Embryonic facial prominence (tissue), 1 donor: ENCODE data around the gene SCYL2.
"Not testable (repeated sequence)": the region's sequence is repeated elsewhere in the genome, so short reads cannot be mapped to it uniquely, and the experiment has no call there.

Source experiments
- DNase-seq: peaks from one replicate; pipeline ENCODE4 v3.0.0-alpha.2; 2016; ENCODE audit errors: extremely low spot score

SCYL2 gene

DNA sequence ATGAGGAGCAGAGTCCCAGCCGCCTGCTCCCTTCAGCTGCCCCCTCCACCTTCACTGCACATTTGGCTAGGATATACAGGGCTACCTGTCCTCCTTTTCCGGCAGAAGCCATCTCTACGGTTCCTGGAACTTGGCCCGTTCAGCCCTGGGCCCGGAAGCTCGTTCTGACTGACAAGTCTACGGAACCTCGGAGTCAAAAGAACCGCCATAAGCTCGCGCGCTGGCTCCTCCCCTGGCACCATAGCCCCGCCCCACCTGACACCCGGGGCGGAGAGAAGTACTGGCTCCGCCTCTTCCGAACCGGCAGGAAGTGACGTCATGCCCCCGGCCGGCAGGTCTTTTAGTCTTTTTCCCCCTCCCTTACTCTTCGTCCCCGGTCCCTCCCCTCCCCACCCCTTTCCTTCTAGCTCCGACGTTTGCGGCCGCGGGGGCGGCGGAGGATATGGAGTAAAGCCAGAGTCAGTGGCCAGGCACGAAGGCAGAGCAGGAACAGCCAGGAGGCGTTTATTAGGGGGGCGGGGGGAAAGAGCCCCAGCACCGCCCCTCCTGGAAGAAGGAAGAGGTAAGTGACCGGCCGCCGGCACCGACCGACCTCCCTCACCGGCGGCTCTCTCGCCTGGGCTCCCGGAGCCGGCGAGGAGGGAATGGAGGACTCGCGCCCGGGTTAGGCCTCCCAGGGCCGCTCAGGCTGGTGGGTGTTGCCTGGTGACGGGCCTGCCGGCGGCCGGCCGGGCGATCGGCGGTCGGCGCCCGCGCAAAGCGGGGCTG lies at the start of gene SCYL2, which contains the start of gene DEPDC4:
SCYL2 (plus strand) TSS at position 343 of the 768 bp plus-strand sequence. CDS start 15,794 bp downstream, outside the sequence.
DEPDC4 (minus strand) TSS at position 245 of the 768 bp plus-strand sequence; CDS start at position 242, 3 bp downstream.
- DNase-seq, result peak; percentile 98

- DNase-seq, result no peak
Observed at GRCh38 chr12:100219328-100220109, 47.5 kb upstream of the SCYL2 start.

GRCh38 chr12:100221523-100221922 lies 45.5 kb upstream of the SCYL2 start:
- no peak for DNase-seq

DNA sequence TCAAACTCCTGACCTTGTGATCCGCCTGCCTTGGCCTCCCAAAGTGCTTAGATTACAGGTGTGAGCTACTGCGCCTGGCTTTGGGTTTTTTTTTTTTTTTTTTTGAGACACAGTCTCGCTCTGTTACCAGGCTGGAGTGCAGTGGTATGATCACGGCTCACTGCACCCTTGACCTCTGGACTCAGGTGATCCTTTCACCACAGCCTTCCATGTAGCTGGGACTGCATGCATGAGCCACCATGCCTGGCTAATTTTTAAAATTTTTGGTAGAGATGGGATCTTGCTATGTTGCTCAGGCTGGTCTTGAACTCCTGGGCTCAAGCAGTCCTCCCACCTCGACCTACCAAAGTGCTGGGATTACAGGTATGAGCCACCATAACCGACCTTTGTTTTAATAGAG lies 44.8 kb upstream of the SCYL2 start:
- DNase-seq, result not testable (repeated sequence)

GRCh38 chr12:100225491-100225890 lies 41.5 kb upstream of the SCYL2 start:
- no peak for DNase-seq

GRCh38 chr12:100229036-100229635 lies 37.8 kb upstream of the SCYL2 start:
- DNase-seq, result no peak

- no peak for DNase-seq
Observed at GRCh38 chr12:100229876-100230275, 37.1 kb upstream of the SCYL2 start.

GRCh38 chr12:100231873-100232272 lies 35.1 kb upstream of the SCYL2 start:
- DNase-seq, result not testable (repeated sequence)

DNA sequence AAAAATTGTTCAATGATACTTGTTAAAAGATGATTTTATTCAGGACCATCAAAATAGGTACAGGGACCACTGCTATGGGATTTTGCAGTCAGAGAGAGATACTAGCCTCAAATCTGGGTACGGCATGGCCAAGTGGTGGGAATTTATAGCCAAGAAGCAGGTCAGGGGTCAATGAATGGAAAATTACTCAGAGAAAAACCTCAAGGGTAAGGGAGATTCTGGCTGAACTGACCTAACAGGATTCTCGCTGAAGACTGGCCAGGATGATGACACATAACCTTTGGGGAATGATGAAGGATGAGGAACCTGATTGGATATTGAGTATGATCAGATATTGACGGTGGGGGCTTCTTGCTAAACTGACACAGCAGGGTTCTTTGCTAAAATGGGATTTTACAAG lies 32.8 kb upstream of the SCYL2 start:
- no peak for DNase-seq

DNA sequence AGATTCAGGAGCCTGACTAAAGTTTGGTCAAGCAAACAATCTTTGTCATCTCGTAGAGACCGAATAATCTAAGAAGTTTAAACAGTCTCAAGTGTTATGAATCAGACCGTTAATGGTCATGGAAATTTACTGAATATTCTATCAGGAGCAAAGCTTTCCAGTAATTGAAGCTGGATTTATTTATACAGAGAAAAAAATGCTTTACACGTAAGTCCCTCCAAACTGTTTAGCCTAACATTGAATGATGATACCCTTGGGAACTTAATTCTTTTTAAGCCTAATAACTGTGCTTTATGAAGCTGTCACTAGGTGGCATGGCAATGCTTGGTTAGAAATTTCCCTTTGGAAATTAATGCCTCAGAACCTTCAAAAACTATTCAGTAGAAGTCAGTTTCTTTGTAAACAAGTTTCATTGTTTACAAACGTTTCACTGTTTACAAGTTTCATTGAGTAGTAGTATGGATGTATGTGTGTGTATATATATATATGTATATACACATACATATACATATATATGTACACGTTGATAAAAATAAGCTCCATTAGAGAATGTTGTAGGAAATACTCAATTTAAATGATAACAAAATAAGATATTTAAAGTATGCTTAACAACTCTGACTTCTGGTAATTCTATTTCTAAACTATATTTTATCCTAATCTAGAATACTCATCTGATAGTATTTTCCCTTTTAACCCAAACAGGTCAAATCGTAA lies 32.2 kb upstream of the SCYL2 start:
- no peak for DNase-seq

DNA sequence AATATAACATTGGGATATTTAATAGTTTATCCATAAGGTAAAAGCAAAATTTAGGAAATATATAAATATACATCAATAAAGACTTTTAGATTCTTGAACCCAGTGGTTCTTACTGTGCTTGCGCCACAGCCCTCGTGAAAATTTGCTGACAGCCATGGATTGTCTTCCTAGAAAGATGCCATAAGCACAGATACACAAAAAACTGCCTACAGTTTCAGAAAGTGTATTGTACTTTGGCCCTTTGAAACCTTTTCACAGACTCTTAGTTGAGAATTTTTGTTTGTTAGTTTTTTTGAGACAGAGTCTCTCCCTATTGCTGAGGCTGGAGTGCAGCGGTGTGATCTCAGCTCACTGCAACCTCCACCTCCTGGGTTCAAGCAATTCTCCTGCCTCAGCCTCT lies 28.2 kb upstream of the SCYL2 start:
- no peak for DNase-seq

GRCh38 chr12:100239589-100239988 lies 27.4 kb upstream of the SCYL2 start:
- no peak for DNase-seq

DNA sequence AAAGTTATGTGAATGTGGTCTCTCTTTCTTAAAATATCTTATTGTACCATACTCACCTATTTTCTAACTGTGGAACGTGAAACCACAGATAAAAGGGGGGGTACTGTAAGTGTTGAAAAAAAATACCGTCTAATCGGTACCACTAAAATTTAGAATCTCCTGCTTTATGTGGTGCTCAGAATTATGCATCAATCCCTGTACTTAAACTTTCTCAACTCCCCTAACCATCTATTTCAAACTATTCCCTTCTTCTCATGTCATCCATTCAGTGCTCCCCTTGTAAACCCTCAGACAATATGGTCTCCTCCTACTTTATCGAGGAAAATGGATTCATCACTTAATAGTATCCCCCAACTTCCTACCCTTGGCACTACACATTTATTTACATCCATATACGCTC lies 23.8 kb upstream of the SCYL2 start:
- DNase-seq, result no peak

DNA sequence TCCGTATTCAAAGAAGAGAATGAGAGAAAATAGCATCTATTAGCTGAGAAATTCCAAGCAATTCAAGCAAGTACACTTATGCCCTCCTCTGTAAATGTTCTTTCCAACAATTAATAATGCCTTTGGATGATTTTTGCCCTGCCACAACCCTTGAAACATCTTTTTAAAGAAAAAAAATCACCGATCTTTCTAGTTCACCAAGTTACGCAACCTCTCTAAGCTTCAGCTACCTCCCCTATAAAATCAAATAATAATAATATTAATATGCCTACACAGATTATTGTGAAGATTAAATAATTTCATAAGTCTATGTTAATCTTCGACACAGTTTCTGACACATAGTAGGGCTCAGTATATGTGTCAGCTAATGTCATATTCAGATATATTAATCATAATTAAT lies 19.2 kb upstream of the SCYL2 start:
- DNase-seq, result no peak

- no peak for DNase-seq
Observed at GRCh38 chr12:100248886-100249285, 18.1 kb upstream of the SCYL2 start.

DNA sequence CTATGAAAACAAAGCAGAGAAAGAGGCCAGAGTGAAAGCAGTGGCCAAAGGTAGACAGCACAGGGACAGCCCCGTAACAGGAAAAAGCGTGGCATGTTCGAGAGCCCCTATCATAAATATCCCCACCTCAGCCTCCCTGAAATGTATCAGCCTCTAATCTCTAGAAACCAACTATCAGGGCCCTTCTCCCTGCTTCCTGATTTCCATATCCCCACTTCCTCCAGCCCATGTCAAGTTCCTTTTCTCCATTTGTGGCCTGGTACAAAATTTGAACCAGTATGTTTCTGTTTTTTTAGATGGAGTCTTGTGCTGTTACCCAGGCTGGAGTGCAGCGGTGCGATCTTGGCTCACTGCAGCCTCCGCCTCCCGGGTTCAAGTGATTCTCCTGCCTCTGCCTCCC lies 17.0 kb upstream of the SCYL2 start:
- no peak for DNase-seq

DNA sequence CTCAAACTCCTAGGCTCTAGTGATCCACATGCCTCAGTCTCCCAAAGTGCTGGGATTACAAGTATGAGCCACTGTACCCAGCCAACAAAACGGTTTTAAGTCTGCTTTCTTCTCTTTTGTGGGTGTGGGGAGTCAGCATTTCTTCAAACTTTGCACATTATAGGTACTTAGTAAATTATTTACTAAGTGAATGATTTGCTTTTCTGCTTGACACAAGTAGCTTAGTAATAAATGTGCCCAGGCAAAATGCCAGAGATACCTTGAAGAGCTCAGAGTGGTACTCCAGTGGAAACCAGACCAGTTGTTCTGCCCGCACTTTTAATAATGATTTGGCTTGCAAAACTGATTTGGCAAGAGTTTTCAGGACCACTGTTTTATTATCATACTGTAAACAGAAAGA lies 15.1 kb upstream of the SCYL2 start:
- no peak for DNase-seq

GRCh38 chr12:100253437-100253836 lies 13.5 kb upstream of the SCYL2 start:
- no peak for DNase-seq

- no peak for DNase-seq
Observed at GRCh38 chr12:100254876-100255275, 12.1 kb upstream of the SCYL2 start.

- no peak for DNase-seq
Observed at GRCh38 chr12:100258127-100258526, 8.8 kb upstream of the SCYL2 start.

GRCh38 chr12:100263131-100263530 lies 3.8 kb upstream of the SCYL2 start:
- no peak for DNase-seq

GRCh38 chr12:100265107-100265506 lies 1.9 kb upstream of the SCYL2 start:
- not testable (repeated sequence) for DNase-seq
